Endodermal cell (in vitro differentiated cells): ENCODE data around the gene SMARCE1. TPM values are rescaled to one million over a fixed set of nuclear protein-coding genes. Genes with fewer than 3 reads are reported as not detected.

Experiments
- DNase-seq: peaks from one replicate; pipeline ENCODE4 v3.0.0-alpha.2; 2017
- H3K27ac ChIP-seq: 2 replicates; pipeline ENCODE4 v1.5.1; 2013; ENCODE audit warnings: mild to moderate bottlenecking, low read depth, low read length, moderate library complexity
- H3K27me3 ChIP-seq: 2 replicates; pipeline ENCODE4 v1.6.1; 2013; ENCODE audit warnings: mild to moderate bottlenecking, low read length, moderate library complexity; ENCODE audit not compliant: insufficient read depth, control insufficient read depth, poor library complexity, severe bottlenecking
- H3K36me3 ChIP-seq: 2 replicates; pipeline ENCODE4 v1.7.0; 2013; ENCODE audit warnings: mild to moderate bottlenecking, low read length, moderate library complexity; ENCODE audit not compliant: control insufficient read depth, insufficient read depth
- H3K4me1 ChIP-seq: one replicate; pipeline ENCODE4 v1.7.0; 2013; ENCODE audit warnings: low read length; ENCODE audit not compliant: control insufficient read depth, insufficient read depth
- H3K4me3 ChIP-seq: 2 replicates; pipeline ENCODE4 v1.5.1; 2013; ENCODE audit warnings: mild to moderate bottlenecking, low read length, moderate library complexity
- H3K9ac ChIP-seq: 2 replicates; pipeline ENCODE4 v1.6.1; 2013; ENCODE audit warnings: mild to moderate bottlenecking, low read length, moderate library complexity; ENCODE audit not compliant: poor library complexity, severe bottlenecking; ENCODE audit errors: extremely low read depth
- H3K9me3 ChIP-seq: 2 replicates; pipeline ENCODE4 v1.6.1; 2013; ENCODE audit warnings: mild to moderate bottlenecking, low read length, moderate library complexity; ENCODE audit not compliant: control insufficient read depth
- H3K27ac Mint-ChIP-seq: 2 replicates; pipeline ENCODE4 v1.8.0; 2020; ENCODE audit warnings: mixed read lengths
- H3K27me3 Mint-ChIP-seq: 2 replicates; pipeline ENCODE4 v1.8.0; 2021; ENCODE audit warnings: mild to moderate bottlenecking, mixed read lengths; ENCODE audit not compliant: insufficient read depth
- H3K36me3 Mint-ChIP-seq: 2 replicates; pipeline ENCODE4 v1.8.0; 2020; ENCODE audit warnings: low read depth, mixed read lengths
- H3K4me1 Mint-ChIP-seq: 2 replicates; pipeline ENCODE4 v1.8.0; 2020; ENCODE audit warnings: mixed read lengths
- H3K4me3 Mint-ChIP-seq: 2 replicates; pipeline ENCODE4 v1.8.0; 2020; ENCODE audit warnings: mild to moderate bottlenecking, moderate library complexity, mixed read lengths
- H3K9me3 Mint-ChIP-seq: 2 replicates; pipeline ENCODE4 v1.8.0; 2020; ENCODE audit warnings: mild to moderate bottlenecking, mixed read lengths
- WGBS, 2 experiments: methylation state at CpG; one replicate each; pipeline versions ENCODE4 v1.1.5 to v1.1.7; 2013; ENCODE audit warnings: missing lambda C conversion rate in 2 of 2, mixed read lengths in 1 of 2; ENCODE audit not compliant: insufficient coverage in 1 of 2, insufficient read length in 1 of 2; 5-methylcytosine and 5-hydroxymethylcytosine counted together
- total RNA-seq, 2 donors: library from RNA; stranded (reverse); fragmentation: NEBNext Ultra II Directional in 1 of 2; extraction: Animal tissue kit (Norgen Biotek cat#: 25700) in 1 of 2; gene quantifications; 2 replicates in 1 of 2; 3 replicates in 1 of 2; pipeline ENCODE4 v1.2.1, GENCODE V29; 2021
- TF ChIP-seq, protein P1 (sequence below): fragments of 200-600 bp; sonication (generic); conservative IDR thresholded peaks from 2 replicates; pipeline ENCODE4 v1.5.0; 2021; ENCODE audit warnings: antibody characterized with exemption, mild to moderate bottlenecking

Gene SMARCE1
- total RNA-seq, 2 donors from 2014 or later = 156 to 191 TPM

DNA sequence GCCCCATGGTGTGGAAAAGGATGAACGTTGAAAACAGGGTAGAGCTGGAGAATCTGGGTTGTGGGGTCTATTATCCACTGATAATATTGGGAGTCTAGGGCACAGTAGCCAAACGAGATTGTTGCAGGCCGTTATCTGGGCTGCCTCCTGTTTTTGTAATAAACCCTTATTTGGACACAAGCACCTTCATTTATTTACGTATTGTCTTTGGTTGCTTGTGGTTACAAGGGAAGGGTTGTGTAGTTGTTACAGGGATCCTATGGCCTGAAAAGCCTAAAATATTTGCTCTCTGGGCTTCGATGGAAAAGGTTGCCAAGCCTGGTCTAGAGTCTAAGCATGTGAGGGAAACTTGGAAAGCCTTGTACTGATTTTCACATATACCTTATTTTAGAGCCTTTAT is 4.3 kb upstream of the SMARCE1 start:
- no peaks in the 10 kb centered on the region for H3K36me3 ChIP-seq
- peaks cover 6% of the 10 kb centered on the region for H3K4me1 ChIP-seq
- peaks cover 16% of the 10 kb centered on the region for H3K4me1 Mint-ChIP-seq
- H3K27me3 ChIP-seq = no peaks in the 10 kb centered on the region
- H3K27ac Mint-ChIP-seq = no peak overlapping the region
- H3K36me3 Mint-ChIP-seq = no peaks in the 10 kb centered on the region
- no peak overlapping the region for H3K9ac ChIP-seq
- H3K4me3 ChIP-seq = no peak overlapping the region
- DNase-seq = no peak
- H3K9me3 ChIP-seq = no peaks in the 10 kb centered on the region
- H3K27me3 Mint-ChIP-seq = no peaks in the 10 kb centered on the region
- TF ChIP-seq, protein P1, sequence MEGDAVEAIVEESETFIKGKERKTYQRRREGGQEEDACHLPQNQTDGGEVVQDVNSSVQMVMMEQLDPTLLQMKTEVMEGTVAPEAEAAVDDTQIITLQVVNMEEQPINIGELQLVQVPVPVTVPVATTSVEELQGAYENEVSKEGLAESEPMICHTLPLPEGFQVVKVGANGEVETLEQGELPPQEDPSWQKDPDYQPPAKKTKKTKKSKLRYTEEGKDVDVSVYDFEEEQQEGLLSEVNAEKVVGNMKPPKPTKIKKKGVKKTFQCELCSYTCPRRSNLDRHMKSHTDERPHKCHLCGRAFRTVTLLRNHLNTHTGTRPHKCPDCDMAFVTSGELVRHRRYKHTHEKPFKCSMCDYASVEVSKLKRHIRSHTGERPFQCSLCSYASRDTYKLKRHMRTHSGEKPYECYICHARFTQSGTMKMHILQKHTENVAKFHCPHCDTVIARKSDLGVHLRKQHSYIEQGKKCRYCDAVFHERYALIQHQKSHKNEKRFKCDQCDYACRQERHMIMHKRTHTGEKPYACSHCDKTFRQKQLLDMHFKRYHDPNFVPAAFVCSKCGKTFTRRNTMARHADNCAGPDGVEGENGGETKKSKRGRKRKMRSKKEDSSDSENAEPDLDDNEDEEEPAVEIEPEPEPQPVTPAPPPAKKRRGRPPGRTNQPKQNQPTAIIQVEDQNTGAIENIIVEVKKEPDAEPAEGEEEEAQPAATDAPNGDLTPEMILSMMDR = no peak
- no peaks in the 10 kb centered on the region for H3K9me3 Mint-ChIP-seq
- WGBS, 2 experiments = 86 to 89% methylated on average over 3 to 5 of the region's 5 CpGs
- no peak overlapping the region for H3K27ac ChIP-seq
- H3K4me3 Mint-ChIP-seq = no peak overlapping the region

DNA sequence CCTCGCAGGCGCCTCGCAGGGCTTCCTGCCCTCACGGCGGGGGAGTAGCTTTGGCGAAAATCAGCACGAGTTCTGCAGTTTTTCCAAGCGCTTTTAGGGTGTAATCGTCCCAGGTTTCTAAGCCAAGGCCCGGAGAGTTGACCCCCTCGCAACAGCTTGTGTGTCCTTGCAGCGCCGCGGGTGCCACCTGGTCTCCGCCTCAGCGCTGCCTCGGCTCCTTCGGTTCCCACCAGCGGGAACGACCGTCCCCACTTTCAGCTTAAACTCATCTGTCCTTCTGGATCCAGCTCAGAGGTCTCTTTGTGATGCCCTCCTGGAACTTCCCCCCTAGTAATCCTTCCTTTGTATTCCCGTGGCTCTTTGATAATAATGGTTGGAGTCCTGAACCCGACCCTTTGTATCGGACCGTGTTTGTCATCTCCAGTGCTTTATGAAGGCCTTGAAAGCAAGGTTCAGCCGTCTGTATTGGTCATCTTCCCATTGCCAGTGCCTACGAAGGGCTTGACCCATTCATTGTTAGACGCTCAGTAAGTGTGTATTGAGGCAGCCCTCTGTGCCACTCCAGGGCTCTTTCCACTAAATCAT is 858 bp upstream of the SMARCE1 start:
- Histone ChIP-seq H3K36me3 (peaks cover 22% of the 10 kb centered on the region), H3K27ac (peak overlapping the region; percentile 99), H3K4me3 (peak overlapping the region; percentile 93), H3K9ac (peak overlapping the region; percentile 97), H3K4me1 (peaks cover 3% of the 10 kb centered on the region), H3K27me3 (no peaks in the 10 kb centered on the region), H3K9me3 (no peaks in the 10 kb centered on the region)
- no peak for DNase-seq
- TF ChIP-seq, protein P1 = no peak
- Mint-ChIP-seq H3K27ac (peak overlapping the region; percentile 99), H3K4me3 (peak overlapping the region; percentile 95), H3K27me3 (no peaks in the 10 kb centered on the region), H3K36me3 (peaks cover 14% of the 10 kb centered on the region), H3K4me1 (peaks cover 34% of the 10 kb centered on the region), H3K9me3 (no peaks in the 10 kb centered on the region)
- 7 to 12% methylated on average over 23 to 28 of the region's 28 CpGs for WGBS, 2 experiments

DNA sequence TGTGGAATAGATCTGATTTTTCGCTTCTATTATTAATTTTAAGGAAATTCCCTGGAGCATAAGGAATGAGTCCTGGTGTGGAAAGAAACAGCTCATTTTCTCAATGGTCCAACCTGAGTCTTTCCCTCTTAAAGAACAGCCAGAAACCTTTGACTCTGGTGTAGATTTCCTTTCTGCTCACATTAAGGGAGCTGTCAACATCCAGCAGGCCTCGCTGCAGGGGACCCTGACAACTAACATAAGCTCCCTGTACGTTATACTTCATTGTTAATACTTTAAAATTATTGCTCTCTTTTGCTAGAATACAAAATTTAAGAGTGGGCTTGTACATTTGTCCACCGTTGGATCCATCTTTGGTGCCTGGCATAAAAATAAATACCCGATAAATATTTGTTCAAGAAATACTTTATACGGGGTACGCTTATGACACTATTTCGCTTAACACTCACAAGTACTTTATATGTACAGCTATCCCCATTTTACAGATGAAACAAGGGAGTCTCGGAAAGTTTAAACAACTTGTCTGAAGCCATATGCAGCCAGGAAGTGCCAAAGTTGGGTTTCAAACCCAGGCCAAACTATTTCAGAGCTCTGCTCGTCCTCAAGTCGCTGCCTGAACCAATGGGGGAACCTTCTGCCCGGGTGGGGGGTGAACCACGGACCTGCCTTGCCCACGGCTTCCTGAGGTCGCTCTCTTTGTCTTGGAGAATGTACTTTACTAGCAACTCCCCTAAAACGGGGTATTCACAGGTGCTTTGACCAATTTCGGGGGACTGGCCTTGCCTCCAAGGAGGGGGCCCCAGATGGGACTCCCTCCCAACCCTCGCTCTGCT is 611 bp downstream of the SMARCE1 start:
- peak overlapping the region; percentile 95 for H3K4me3 Mint-ChIP-seq
- H3K4me1 ChIP-seq = peaks cover 6% of the 10 kb centered on the region
- peak overlapping the region; percentile 93 for H3K4me3 ChIP-seq
- peaks cover 43% of the 10 kb centered on the region for H3K4me1 Mint-ChIP-seq
- peak overlapping the region; percentile 97 for H3K9ac ChIP-seq
- H3K27me3 Mint-ChIP-seq = no peaks in the 10 kb centered on the region
- 12 to 13% methylated on average over 8 to 18 of the region's 18 CpGs for WGBS, 2 experiments
- peaks cover 26% of the 10 kb centered on the region for H3K36me3 Mint-ChIP-seq
- H3K9me3 Mint-ChIP-seq = no peaks in the 10 kb centered on the region
- H3K27ac Mint-ChIP-seq = peak overlapping the region; percentile 99
- no peaks in the 10 kb centered on the region for H3K9me3 ChIP-seq
- no peaks in the 10 kb centered on the region for H3K27me3 ChIP-seq
- DNase-seq = no peak
- TF ChIP-seq, protein P1 = no peak
- peaks cover 37% of the 10 kb centered on the region for H3K36me3 ChIP-seq
- H3K27ac ChIP-seq = peak overlapping the region; percentile 99
